H1 (cell line): ENCODE data around the gene PIP5K1C. TPM values are rescaled to one million over a fixed set of nuclear protein-coding genes. Genes with fewer than 3 reads are reported as not detected.

Source experiments
- CTCF ChIA-PET: fragments of 300-600 bp; sonication (Branson Sonifier 250); formaldehyde crosslinking; loops from one replicate; lab custom pipeline; 2021; ENCODE audit not compliant: partially characterized antibody; lab: Charles Lee
- POLR2A ChIA-PET: fragments of 300-600 bp; sonication (Branson Sonifier 250); formaldehyde crosslinking; loops from one replicate; lab custom pipeline; 2021; ENCODE audit warnings: inconsistent platforms; ENCODE audit not compliant: partially characterized antibody; lab: Charles Lee
- DNase-seq, 2 experiments: peaks; one replicate each; pipeline versions ENCODE4 v3.0.0 to v3.0.0-alpha.2; 2010 to 2022; ENCODE audit warnings: low spot score in 2 of 2, low read depth in 1 of 2, mixed read lengths in 1 of 2
- FAIRE-seq: peaks from 2 replicates; lab custom pipeline; 2011; peaks lifted over from hg19 to GRCh38; lab: Jason Lieb, UNC
- H2AFZ ChIP-seq: 2 replicates; pipeline ENCODE4 v1.8.1; 2012; ENCODE audit warnings: low read length, inconsistent platforms
- H2AK5ac ChIP-seq: 2 replicates; pipeline ENCODE4 v1.6.1; 2013; ENCODE audit warnings: low read depth, low read length
- H2BK120ac ChIP-seq: replicated peaks from 2 replicates; pipeline ENCODE3; 2013; ENCODE audit warnings: low read depth, low read length, inconsistent platforms
- H2BK12ac ChIP-seq: 2 replicates; pipeline ENCODE4 v1.6.1; 2013; ENCODE audit warnings: low read depth, low read length
- H2BK15ac ChIP-seq: 2 replicates; pipeline ENCODE4 v1.6.1; 2013; ENCODE audit warnings: low read length
- H2BK20ac ChIP-seq: 2 replicates; pipeline ENCODE4 v1.6.1; 2013; ENCODE audit warnings: low read length
- H2BK5ac ChIP-seq: 2 replicates; pipeline ENCODE4 v1.6.1; 2013; ENCODE audit warnings: low read depth, low read length
- H3K14ac ChIP-seq: 2 replicates; pipeline ENCODE4 v1.6.1; 2013; ENCODE audit warnings: inconsistent platforms; ENCODE audit not compliant: insufficient read length
- H3K18ac ChIP-seq: 2 replicates; pipeline ENCODE4 v1.6.1; 2013; ENCODE audit warnings: low read length; ENCODE audit errors: extremely low read depth
- H3K23ac ChIP-seq: 2 replicates; pipeline ENCODE4 v1.6.1; 2013; ENCODE audit warnings: inconsistent platforms; ENCODE audit not compliant: insufficient read length
- H3K23me2 ChIP-seq: 2 replicates; pipeline ENCODE4 v1.6.1; 2013; ENCODE audit warnings: low read depth, low read length
- H3K27ac ChIP-seq: 2 replicates; pipeline ENCODE4 v1.6.1; 2011; ENCODE audit warnings: low read depth, low read length, inconsistent platforms
- H3K27me3 ChIP-seq, 4 experiments: replicated peaks in 1 of 4; 1 replicate in 1 of 4; 2 replicates in 3 of 4; pipeline versions ENCODE4 v1.6.1 to v1.8.1; 2011 to 2013; ENCODE audit warnings: low read length in 3 of 4, mild to moderate bottlenecking in 3 of 4, inconsistent platforms in 2 of 4, mixed read lengths in 2 of 4, moderate library complexity in 1 of 4; ENCODE audit not compliant: control insufficient read depth in 3 of 4, insufficient read depth in 3 of 4; ENCODE audit errors: extremely low read depth in 1 of 4
- H3K36me3 ChIP-seq, 4 experiments: 2 replicates each; pipeline versions ENCODE4 v1.6.1 to v1.8.1; 2011 to 2013; ENCODE audit warnings: mild to moderate bottlenecking in 4 of 4, low read length in 3 of 4, moderate library complexity in 2 of 4, control low read depth in 1 of 4, inconsistent platforms in 1 of 4; ENCODE audit not compliant: insufficient read depth in 4 of 4, control insufficient read depth in 2 of 4
- H3K4ac ChIP-seq: replicated peaks from 2 replicates; pipeline ENCODE3; 2013; ENCODE audit warnings: low read length, low read depth, mixed read lengths, inconsistent platforms; ENCODE audit not compliant: insufficient read length
- H3K4me1 ChIP-seq, 4 experiments: replicated peaks in 1 of 4; 1 replicate in 1 of 4; 2 replicates in 3 of 4; pipeline versions ENCODE4 v1.6.1 to v1.8.1; 2011 to 2013; ENCODE audit warnings: low read length in 3 of 4, inconsistent platforms in 2 of 4, mixed read lengths in 1 of 4; ENCODE audit not compliant: insufficient read depth in 4 of 4, control insufficient read depth in 3 of 4
- H3K4me2 ChIP-seq, 2 experiments: 2 replicates each; pipeline versions ENCODE4 v1.6.1 to v1.8.1; 2011 to 2013; ENCODE audit warnings: low read depth in 2 of 2, low read length in 2 of 2, control low read depth in 1 of 2, inconsistent platforms in 1 of 2, mild to moderate bottlenecking in 1 of 2; ENCODE audit not compliant: insufficient read depth in 1 of 2
- H3K4me3 ChIP-seq, 4 experiments: fragments of 200-600, 300-600 bp in 1 of 4; sonication (generic), shearing (Covaris generic), sonication (Bioruptor Twin) in 1 of 4; 2 replicates each; pipeline versions ENCODE4 v1.5.1 to v1.8.1; 2011 to 2016; ENCODE audit warnings: low read length in 4 of 4, low read depth in 3 of 4, control low read depth in 2 of 4, inconsistent platforms in 2 of 4, mild to moderate bottlenecking in 2 of 4, mixed read lengths in 1 of 4, moderate library complexity in 1 of 4; ENCODE audit not compliant: insufficient read depth in 2 of 4; ENCODE audit errors: extremely low read depth in 1 of 4
- H3K56ac ChIP-seq: replicated peaks from 2 replicates; pipeline ENCODE3; 2013; ENCODE audit warnings: low read depth, mild to moderate bottlenecking, mixed read lengths, low read length, inconsistent platforms; ENCODE audit not compliant: insufficient read length
- H3K79me1 ChIP-seq: 2 replicates; pipeline ENCODE4 v1.6.1; 2013; ENCODE audit warnings: low read depth, low read length, control low read depth
- H3K79me2 ChIP-seq, 2 experiments: 2 replicates each; pipeline versions ENCODE4 v1.6.1 to v1.8.1; 2012 to 2013; ENCODE audit warnings: low read length in 2 of 2, mild to moderate bottlenecking in 2 of 2, inconsistent platforms in 1 of 2; ENCODE audit not compliant: insufficient read depth in 2 of 2, control insufficient read depth in 1 of 2
- H3K9ac ChIP-seq, 4 experiments: replicated peaks in 1 of 4; 1 replicate in 1 of 4; 2 replicates in 3 of 4; pipeline versions ENCODE4 v1.6.1 to v1.8.1; 2011 to 2013; ENCODE audit warnings: low read depth in 3 of 4, low read length in 3 of 4, control low read depth in 2 of 4, mild to moderate bottlenecking in 2 of 4, moderate library complexity in 2 of 4, inconsistent platforms in 1 of 4; ENCODE audit errors: extremely low read depth in 1 of 4
- H3K9me3 ChIP-seq, 2 experiments: 2 replicates each; pipeline versions ENCODE4 v1.6.1 to v1.8.1; 2012 to 2013; ENCODE audit warnings: mild to moderate bottlenecking in 2 of 2, moderate library complexity in 2 of 2, control low read depth in 1 of 2, inconsistent platforms in 1 of 2, low read depth in 1 of 2, low read length in 1 of 2, mixed read lengths in 1 of 2; ENCODE audit not compliant: insufficient read depth in 2 of 2
- H4K20me1 ChIP-seq, 2 experiments: replicated peaks in 1 of 2; 2 replicates each; pipeline versions ENCODE3 to v1.8.1; 2011 to 2013; ENCODE audit warnings: inconsistent platforms in 2 of 2, low read length in 2 of 2, mild to moderate bottlenecking in 1 of 2; ENCODE audit not compliant: insufficient read depth in 2 of 2, control insufficient read depth in 1 of 2
- H4K5ac ChIP-seq: 2 replicates; pipeline ENCODE4 v1.6.1; 2013; ENCODE audit warnings: low read length, low read depth, mixed read lengths, inconsistent platforms; ENCODE audit not compliant: insufficient read length
- H4K8ac ChIP-seq: 2 replicates; pipeline ENCODE4 v1.8.0; 2013; ENCODE audit warnings: mild to moderate bottlenecking, moderate library complexity, low read length, inconsistent platforms; ENCODE audit not compliant: insufficient read depth; ENCODE audit errors: extremely low read depth
- H4K91ac ChIP-seq: replicated peaks from 2 replicates; pipeline ENCODE3; 2013; ENCODE audit warnings: low read length, mixed read lengths, inconsistent platforms; ENCODE audit not compliant: insufficient read length
- ASH2L ChIP-seq: fragments of 200-600, 300-600 bp; sonication (generic); IDR thresholded peaks from one replicate; pipeline ENCODE4 v1.7.1; 2017; ENCODE audit warnings: low read length
- CHD2 ChIP-seq: IDR thresholded peaks from 2 replicates; pipeline ENCODE4 v1.6.1; 2012; ENCODE audit warnings: low read length, improper control_type of control experiment
- EP300 ChIP-seq, 2 experiments: IDR thresholded peaks; 1 replicate in 1 of 2; 2 replicates in 1 of 2; pipeline ENCODE4 v1.6.1; 2011 to 2012; ENCODE audit warnings: low read depth in 2 of 2, low read length in 2 of 2, mild to moderate bottlenecking in 2 of 2, borderline replicate concordance in 1 of 2, inconsistent platforms in 1 of 2, moderate library complexity in 1 of 2
- GABPA ChIP-seq: IDR thresholded peaks from 2 replicates; pipeline ENCODE4 v1.6.1; 2011; ENCODE audit warnings: mild to moderate bottlenecking, low read length, moderate library complexity, borderline replicate concordance; ENCODE audit not compliant: insufficient read depth
- MAFK ChIP-seq: IDR thresholded peaks from 2 replicates; pipeline ENCODE4 v1.6.1; 2012; ENCODE audit warnings: low read depth, mild to moderate bottlenecking, improper control_type of control experiment, low read length
- PHF8 ChIP-seq: fragments of 200-600 bp; sonication (generic); conservative IDR thresholded peaks from 2 replicates; pipeline ENCODE4 v1.7.1; 2012; ENCODE audit warnings: low read depth, mild to moderate bottlenecking, inconsistent platforms, low read length, moderate library complexity
- SIN3A ChIP-seq, 2 experiments: IDR thresholded peaks in 1 of 2; conservative IDR thresholded peaks in 1 of 2; 2 replicates each; pipeline ENCODE4 v1.6.1; 2011 to 2012; ENCODE audit warnings: low read length in 2 of 2, improper control_type of control experiment in 1 of 2, low read depth in 1 of 2, mild to moderate bottlenecking in 1 of 2
- SP2 ChIP-seq: IDR thresholded peaks from 2 replicates; pipeline ENCODE4 v1.6.1; 2012; ENCODE audit warnings: mild to moderate bottlenecking, low read length, inconsistent platforms
- TEAD4 ChIP-seq: IDR thresholded peaks from 2 replicates; pipeline ENCODE4 v1.6.1; 2012; ENCODE audit warnings: low read depth, low read length, inconsistent platforms, mixed read lengths
- WGBS, 2 experiments: shearing (Covaris generic) in 1 of 2; methylation state at CpG; one replicate each; pipeline versions ENCODE4 v1.1.6 to v1.1.7; 2013 to 2015; ENCODE audit warnings: low lambda C conversion rate in 2 of 2, mixed read lengths in 2 of 2, inconsistent platforms in 1 of 2, low coverage in 1 of 2, missing lambda C conversion rate in 1 of 2; ENCODE audit not compliant: insufficient replicate concordance in 2 of 2, insufficient coverage in 1 of 2, insufficient read length in 1 of 2; ENCODE audit errors: extremely low coverage in 1 of 2, missing lambda C conversion rate in 1 of 2; 5-methylcytosine and 5-hydroxymethylcytosine counted together
- polyA plus RNA-seq, 7 experiments: library from polyadenylated mRNA; depleted of rRNA in 3 of 7; stranded (reverse) in 5 of 7; unstranded in 2 of 7; fragments of >200 nt in 5 of 7; fragments of 200-250 nt in 2 of 7; gene quantifications; 1 replicate in 5 of 7; 2 replicates in 1 of 7; 4 replicates in 1 of 7; pipeline versions ENCODE4 v1.2.1 to v1.2.3, GENCODE V29; 2011 to 2013; ENCODE audit warnings: missing spikeins in 2 of 7, mixed read lengths in 2 of 7
- total RNA-seq: library from RNA; stranded (reverse); fragmentation: NEBNext Ultra II Directional; extraction: Animal tissue kit (Norgen Biotek cat#: 25700); gene quantifications from 2 replicates; pipeline ENCODE4 v1.2.1, GENCODE V29; 2021
- TF ChIP-seq, protein P1 (sequence below): IDR thresholded peaks from 2 replicates; pipeline ENCODE4 v1.6.1; 2012; ENCODE audit warnings: inconsistent platforms
- TF ChIP-seq, protein P2 (sequence below): IDR thresholded peaks from 2 replicates; pipeline ENCODE4 v1.6.1; 2011; ENCODE audit warnings: low read length, improper control_type of control experiment

Gene PIP5K1C
- total and polyA plus RNA-seq, 2 of the 8 experiments (the other 6 are each of a cell fraction or from before 2014, with no cell fraction given), result 10.6 to 32.9 TPM

DNA sequence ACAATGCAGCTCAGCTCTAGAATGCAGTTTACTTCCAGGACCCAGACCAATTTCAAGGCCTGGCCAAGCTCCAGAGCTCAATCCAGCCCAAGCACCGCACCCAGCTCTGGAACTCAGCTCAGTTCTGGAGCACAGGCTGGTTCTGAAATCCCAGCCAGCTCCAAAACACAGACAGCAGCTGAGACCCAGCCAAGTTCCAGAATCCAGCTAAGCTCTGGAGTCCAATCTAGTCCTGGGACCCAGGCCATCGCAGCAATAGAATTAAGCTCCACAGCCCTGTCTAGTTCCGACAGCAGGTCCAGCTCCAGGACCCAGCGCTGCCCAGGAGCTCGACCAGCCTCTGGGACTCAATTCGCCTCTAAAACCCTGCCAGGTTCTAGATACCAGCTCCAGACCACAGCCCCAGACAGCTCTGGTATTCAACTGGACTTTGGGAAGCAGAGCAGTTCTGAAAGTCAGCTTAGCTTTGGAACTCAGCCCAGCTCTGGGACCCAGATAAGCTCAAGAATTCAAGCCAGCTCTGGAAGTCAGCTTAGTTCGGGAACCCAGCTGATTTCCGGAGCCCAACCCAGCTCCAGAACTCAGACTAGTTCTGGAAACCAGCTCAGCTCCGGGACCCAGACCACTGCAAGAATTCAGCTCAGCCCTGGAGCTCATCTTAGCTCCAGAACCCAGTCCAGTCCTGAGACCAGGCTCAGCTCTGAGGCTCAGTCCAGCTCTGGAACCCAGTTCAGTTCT lies 108.2 kb downstream of the PIP5K1C start:
- POLR2A ChIA-PET, result interaction anchor here (0.8 to 1.6 kb wide), 4 partner anchors 14 to 109 kb away, joined by 3 read pairs; partner anchors contain the start of gene PIP5K1C
- TF ChIP-seq SP2 (no peak), SIN3A (conservative IDR thresholded peaks at IDR 0.05 in 1 of 2, IDR thresholded peaks at IDR 0.05 in 1 of 2; ENCODE audit: low read depth in 1 of 2, low read length in 2 of 2) (no peak), MAFK (no peak), GABPA (no peak), EP300 (IDR thresholded peaks at IDR 0.05; ENCODE audit: borderline replicate concordance in 1 of 2, low read depth in 2 of 2, low read length in 2 of 2) (no peak), TEAD4 (no peak), CHD2 (no peak), PHF8 (no peak), ASH2L (no peak)
- TF ChIP-seq, protein P1, sequence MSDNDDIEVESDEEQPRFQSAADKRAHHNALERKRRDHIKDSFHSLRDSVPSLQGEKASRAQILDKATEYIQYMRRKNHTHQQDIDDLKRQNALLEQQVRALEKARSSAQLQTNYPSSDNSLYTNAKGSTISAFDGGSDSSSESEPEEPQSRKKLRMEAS, result no peak
- TF ChIP-seq, protein P2, sequence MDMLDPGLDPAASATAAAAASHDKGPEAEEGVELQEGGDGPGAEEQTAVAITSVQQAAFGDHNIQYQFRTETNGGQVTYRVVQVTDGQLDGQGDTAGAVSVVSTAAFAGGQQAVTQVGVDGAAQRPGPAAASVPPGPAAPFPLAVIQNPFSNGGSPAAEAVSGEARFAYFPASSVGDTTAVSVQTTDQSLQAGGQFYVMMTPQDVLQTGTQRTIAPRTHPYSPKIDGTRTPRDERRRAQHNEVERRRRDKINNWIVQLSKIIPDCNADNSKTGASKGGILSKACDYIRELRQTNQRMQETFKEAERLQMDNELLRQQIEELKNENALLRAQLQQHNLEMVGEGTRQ, result no peak

More for the DNA sequence above, 108.2 kb downstream of the PIP5K1C start:
- Histone ChIP-seq H3K9me3 (peaks cover 4 to 9% of the 10 kb centered on the region in 2 experiments; a peak in 3 of 4 replicates), H2BK120ac (no peak overlapping the region), H3K27ac (no peak overlapping the region), H3K36me3 (no peaks in the 10 kb centered on the region), H3K4me1 (no peaks in the 10 kb centered on the region), H4K20me1 (peaks cover 0 to 2% of the 10 kb centered on the region in 2 experiments), H3K27me3 (peaks cover 0 to 2% (median 0%) of the 10 kb centered on the region in 4 experiments; a peak in 3 of 7 replicates), H3K79me1 (no peaks in the 10 kb centered on the region; the same call in 1 of the 2 replicates), H3K4me2 (no peak overlapping the region), H3K23me2 (no peaks in the 10 kb centered on the region), H4K8ac (no peak overlapping the region), H3K4ac (no peak overlapping the region), H2BK12ac (no peak overlapping the region), H2AK5ac (no peak overlapping the region), H4K5ac (no peak overlapping the region), H3K23ac (no peak overlapping the region), H3K9ac (no peak overlapping the region), H2BK20ac (no peak overlapping the region), H3K14ac (no peak overlapping the region), H3K56ac (no peak overlapping the region), H2BK15ac (no peak overlapping the region), H3K79me2 (no peaks in the 10 kb centered on the region), H3K18ac (no peak overlapping the region), H4K91ac (no peak overlapping the region), H3K4me3 (no peak overlapping the region), H2AFZ (no peak overlapping the region), H2BK5ac (no peak overlapping the region)
- no peak for DNase-seq
- CTCF ChIA-PET, result interaction anchor here (0.7 to 3.9 kb wide), 26 partner anchors 7 to 214 kb away, joined by 3 to 29 read pairs (median 4); partner anchors contain the start of gene TJP3
- FAIRE-seq, result no peak
- 77% methylated on average over 9 of the region's 9 CpGs; no CpG with 5 or more reads in 1 of the 2 experiments for WGBS, 2 experiments
